Breast epithelium (tissue), 3 donors: ENCODE results near the gene MT1HL1.

Source experiments
- CTCF ChIP-seq, 3 donors: fragments of 450-650 bp; IDR thresholded peaks; one replicate each; pipeline ENCODE4 v1.5.1; 2016 to 2017; ENCODE audit warnings: antibody characterized with exemption in 3 of 3, mild to moderate bottlenecking in 3 of 3, moderate library complexity in 3 of 3
- POLR2A ChIP-seq: fragments of 450-650 bp; IDR thresholded peaks from one replicate; pipeline ENCODE4 v1.6.1; 2016; ENCODE audit warnings: antibody characterized with exemption, mild to moderate bottlenecking, moderate library complexity
- POLR2AphosphoS5 ChIP-seq, 3 donors: sonication (generic); formaldehyde crosslinking; IDR thresholded peaks; one replicate each; pipeline ENCODE4 v1.6.1; 2017; ENCODE audit warnings: antibody characterized with exemption in 3 of 3

DNA sequence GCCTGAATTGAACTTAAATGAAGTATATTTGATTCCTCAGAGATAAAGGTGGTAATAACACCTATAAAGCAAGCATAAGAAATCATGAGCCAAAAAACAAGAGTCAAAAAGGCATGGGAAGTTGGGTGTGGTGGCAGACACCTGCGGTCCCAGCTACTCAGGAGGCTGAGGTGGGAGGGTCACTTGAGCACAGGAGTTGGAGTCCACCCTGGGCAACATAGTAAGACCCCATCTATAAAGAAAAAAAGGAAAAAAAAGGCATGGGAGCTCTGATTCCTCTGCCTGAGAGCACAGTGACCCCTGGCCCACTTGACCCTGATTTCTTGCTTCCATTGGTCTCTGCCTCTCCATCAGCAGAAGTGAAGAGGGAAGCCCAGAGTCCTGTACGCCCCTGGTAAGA, 40.3 kb downstream of the MT1HL1 start:
- TF ChIP-seq CTCF (IDR thresholded peaks at IDR 0.05): no peak
- TF ChIP-seq POLR2A: no peak
- TF ChIP-seq POLR2AphosphoS5 (IDR thresholded peaks at IDR 0.05): no peak
